Measurements from ENCODE around the gene SSC5D.

- TF ChIP-seq, protein P1, sequence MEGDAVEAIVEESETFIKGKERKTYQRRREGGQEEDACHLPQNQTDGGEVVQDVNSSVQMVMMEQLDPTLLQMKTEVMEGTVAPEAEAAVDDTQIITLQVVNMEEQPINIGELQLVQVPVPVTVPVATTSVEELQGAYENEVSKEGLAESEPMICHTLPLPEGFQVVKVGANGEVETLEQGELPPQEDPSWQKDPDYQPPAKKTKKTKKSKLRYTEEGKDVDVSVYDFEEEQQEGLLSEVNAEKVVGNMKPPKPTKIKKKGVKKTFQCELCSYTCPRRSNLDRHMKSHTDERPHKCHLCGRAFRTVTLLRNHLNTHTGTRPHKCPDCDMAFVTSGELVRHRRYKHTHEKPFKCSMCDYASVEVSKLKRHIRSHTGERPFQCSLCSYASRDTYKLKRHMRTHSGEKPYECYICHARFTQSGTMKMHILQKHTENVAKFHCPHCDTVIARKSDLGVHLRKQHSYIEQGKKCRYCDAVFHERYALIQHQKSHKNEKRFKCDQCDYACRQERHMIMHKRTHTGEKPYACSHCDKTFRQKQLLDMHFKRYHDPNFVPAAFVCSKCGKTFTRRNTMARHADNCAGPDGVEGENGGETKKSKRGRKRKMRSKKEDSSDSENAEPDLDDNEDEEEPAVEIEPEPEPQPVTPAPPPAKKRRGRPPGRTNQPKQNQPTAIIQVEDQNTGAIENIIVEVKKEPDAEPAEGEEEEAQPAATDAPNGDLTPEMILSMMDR (conservative IDR thresholded peaks at IDR 0.05; ENCODE audit: low read length) = no peak
- no peak for TF ChIP-seq EZH2phosphoT487 (IDR thresholded peaks at IDR 0.05; ENCODE audit: borderline replicate concordance, low read depth, low read length)
Observed at GRCh38 chr19:55554741-55555152, 66.5 kb downstream of the SSC5D start.

All from OCI-LY7 (cell line).